HG03045 (cell line): ENCODE results near the gene ACTG1.

Experiments
- ATAC-seq: cut with Tn5 transposase; IDR thresholded peaks from one replicate; pipeline ENCODE4 v1.9.1; 2021; ENCODE audit warnings: mild to moderate bottlenecking, moderate library complexity; ENCODE audit not compliant: unreplicated experiment

ACTG1 gene

GRCh38 chr17:81483085-81483861, 29.3 kb downstream of the ACTG1 start:
- ATAC-seq = no peak

GRCh38 chr17:81482673-81483072, 29.9 kb downstream of the ACTG1 start:
- ATAC-seq = no peak

GRCh38 chr17:81481815-81482505, 30.6 kb downstream of the ACTG1 start:
- ATAC-seq = no peak

- ATAC-seq = no peak
Measured at GRCh38 chr17:81481073-81481799, 31.4 kb downstream of the ACTG1 start.

- no peak for ATAC-seq
Measured at GRCh38 chr17:81480140-81481072, 32.2 kb downstream of the ACTG1 start.

GRCh38 chr17:81479175-81480071, 33.2 kb downstream of the ACTG1 start:
- no peak for ATAC-seq

GRCh38 chr17:81478119-81478518, 34.5 kb downstream of the ACTG1 start:
- ATAC-seq = no peak

- ATAC-seq = no peak
Measured at GRCh38 chr17:81477173-81477572, 35.4 kb downstream of the ACTG1 start.

GRCh38 chr17:81476635-81477034, 36.0 kb downstream of the ACTG1 start:
- ATAC-seq = no peak

- ATAC-seq = no peak
Measured at GRCh38 chr17:81476097-81476496, 36.5 kb downstream of the ACTG1 start.

- no peak for ATAC-seq
Measured at GRCh38 chr17:81474958-81475357, 37.6 kb downstream of the ACTG1 start.

GRCh38 chr17:81473019-81473418, 39.6 kb downstream of the ACTG1 start:
- no peak for ATAC-seq

GRCh38 chr17:81471818-81472456, 40.7 kb downstream of the ACTG1 start:
- ATAC-seq = no peak

GRCh38 chr17:81470944-81471817, 41.4 kb downstream of the ACTG1 start:
- ATAC-seq = no peak

- ATAC-seq = no peak
Measured at GRCh38 chr17:81470270-81470943, 42.2 kb downstream of the ACTG1 start.

- ATAC-seq = no peak
Measured at GRCh38 chr17:81469266-81469665, 43.3 kb downstream of the ACTG1 start.

GRCh38 chr17:81468770-81469121, 43.9 kb downstream of the ACTG1 start:
- ATAC-seq = no peak
